WTC11 (cell line): ENCODE measurements around the gene EBNA1BP2. TPM values are rescaled to one million over a fixed set of nuclear protein-coding genes. Genes with fewer than 3 reads are reported as not detected.

Experiments used
- ATAC-seq: fragments of 200-7000 bp; cut with Tn5 transposase; 2 replicates; pipeline ENCODE4 v1.10.0; 2021; ENCODE audit warnings: mild to moderate bottlenecking, moderate library complexity
- CTCF ChIA-PET: fragments of 300-600 bp; sonication (Branson Sonifier 250); formaldehyde crosslinking; loops from one replicate; lab custom pipeline; 2021; ENCODE audit warnings: antibody characterized with exemption; lab: Charles Lee
- POLR2A ChIA-PET: fragments of 350-600 bp; sonication (Branson Sonifier 250); formaldehyde crosslinking; loops from one replicate; lab custom pipeline; 2021; ENCODE audit warnings: antibody characterized with exemption; lab: Charles Lee
- DNase-seq: peaks from one replicate; pipeline ENCODE4 v3.0.0; 2021; ENCODE audit warnings: low spot score
- H3K27ac Mint-ChIP-seq: 2 replicates; pipeline ENCODE4 v1.8.0; 2021; ENCODE audit warnings: mixed read lengths
- H3K27me3 Mint-ChIP-seq: 2 replicates; pipeline ENCODE4 v1.8.0; 2021; ENCODE audit warnings: low read depth, mild to moderate bottlenecking, moderate library complexity, mixed read lengths
- H3K36me3 Mint-ChIP-seq: 2 replicates; pipeline ENCODE4 v1.8.0; 2021; ENCODE audit warnings: mixed read lengths
- H3K4me1 Mint-ChIP-seq: 2 replicates; pipeline ENCODE4 v1.8.0; 2022; ENCODE audit warnings: mixed read lengths
- H3K4me3 Mint-ChIP-seq: 2 replicates; pipeline ENCODE4 v1.8.0; 2021; ENCODE audit warnings: mild to moderate bottlenecking, moderate library complexity, mixed read lengths
- H3K9me3 Mint-ChIP-seq: 2 replicates; pipeline ENCODE4 v1.8.0; 2021; ENCODE audit warnings: mixed read lengths
- AFF4 ChIP-seq: sonication (generic); formaldehyde crosslinking; IDR thresholded peaks from 2 replicates; pipeline ENCODE4 v1.8.1; 2023; ENCODE audit warnings: mild to moderate bottlenecking, missing genetic modification reagents, borderline replicate concordance
- ATF2 ChIP-seq: sonication (generic); formaldehyde crosslinking; IDR thresholded peaks from 2 replicates; pipeline ENCODE4 v1.8.1; 2022; ENCODE audit warnings: low read depth, missing genetic modification reagents, borderline replicate concordance
- CBFB ChIP-seq: sonication (generic); formaldehyde crosslinking; IDR thresholded peaks from 2 replicates; pipeline ENCODE4 v1.8.1; 2022; ENCODE audit warnings: mild to moderate bottlenecking, low read depth, missing genetic modification reagents
- EMX1 ChIP-seq: fragments of 250-450 bp; sonication (Bioruptor Pico); IDR thresholded peaks from 2 replicates; pipeline ENCODE4 v1.8.0; 2021; ENCODE audit warnings: mild to moderate bottlenecking
- FOXK1 ChIP-seq: sonication (generic); formaldehyde crosslinking; IDR thresholded peaks from 2 replicates; pipeline ENCODE4 v1.8.0; 2022; ENCODE audit warnings: mild to moderate bottlenecking, moderate library complexity, missing genetic modification reagents
- GABPB1 ChIP-seq: sonication (generic); formaldehyde crosslinking; IDR thresholded peaks from 2 replicates; pipeline ENCODE4 v1.8.1; 2023; ENCODE audit warnings: mild to moderate bottlenecking, missing genetic modification reagents
- OVOL2 ChIP-seq: fragments of 250-450 bp; sonication (Bioruptor Pico); IDR thresholded peaks from 2 replicates; pipeline ENCODE4 v1.9.0; 2021; ENCODE audit warnings: mild to moderate bottlenecking, borderline replicate concordance
- PRRX2 ChIP-seq: fragments of 250-450 bp; sonication (Bioruptor Pico); IDR thresholded peaks from 2 replicates; pipeline ENCODE4 v1.8.0; 2021; ENCODE audit warnings: mild to moderate bottlenecking
- SMAD3 ChIP-seq: sonication (generic); formaldehyde crosslinking; IDR thresholded peaks from 2 replicates; pipeline ENCODE4 v1.8.0; 2022; ENCODE audit warnings: missing genetic modification reagents, mild to moderate bottlenecking, borderline replicate concordance
- TEAD1 ChIP-seq: sonication (generic); formaldehyde crosslinking; IDR thresholded peaks from 2 replicates; pipeline ENCODE4 v1.8.0; 2022; ENCODE audit warnings: mild to moderate bottlenecking, missing genetic modification reagents
- TP53 ChIP-seq: sonication (generic); formaldehyde crosslinking; IDR thresholded peaks from 2 replicates; pipeline ENCODE4 v1.8.1; 2023; ENCODE audit warnings: mild to moderate bottlenecking, missing genetic modification reagents
- ZNF121 ChIP-seq: sonication (generic); formaldehyde crosslinking; IDR thresholded peaks from 2 replicates; pipeline ENCODE4 v1.8.0; 2023; ENCODE audit warnings: missing genetic modification reagents
- ZNF219 ChIP-seq: sonication (generic); formaldehyde crosslinking; IDR thresholded peaks from 2 replicates; pipeline ENCODE4 v1.8.0; 2023; ENCODE audit warnings: missing genetic modification reagents, mild to moderate bottlenecking, borderline replicate concordance
- ZNF232 ChIP-seq: sonication (generic); formaldehyde crosslinking; IDR thresholded peaks from 2 replicates; pipeline ENCODE4 v1.8.0; 2022; ENCODE audit warnings: mild to moderate bottlenecking, missing genetic modification reagents
- ZNF396 ChIP-seq: fragments of 250-450 bp; sonication (Bioruptor Pico); IDR thresholded peaks from 2 replicates; pipeline ENCODE4 v1.8.0; 2021; ENCODE audit warnings: mild to moderate bottlenecking, moderate library complexity, borderline replicate concordance
- ZSCAN18 ChIP-seq: fragments of 250-450 bp; sonication (Bioruptor Pico); IDR thresholded peaks from 2 replicates; pipeline ENCODE4 v2.1.2; 2022; ENCODE audit warnings: mild to moderate bottlenecking, moderate library complexity
- total RNA-seq: library from RNA; stranded (reverse); gene quantifications from 3 replicates; pipeline ENCODE4 v1.2.3, GENCODE V29; 2021
- TF ChIP-seq, protein P1 (sequence below): sonication (generic); formaldehyde crosslinking; IDR thresholded peaks from 2 replicates; pipeline ENCODE4 v1.8.1; 2023; ENCODE audit warnings: mild to moderate bottlenecking, moderate library complexity, missing genetic modification reagents
- TF ChIP-seq, protein P2 (sequence below): sonication (generic); formaldehyde crosslinking; IDR thresholded peaks from 2 replicates; pipeline ENCODE4 v1.8.0; 2023; ENCODE audit warnings: missing genetic modification reagents, mild to moderate bottlenecking, borderline replicate concordance

Gene EBNA1BP2
- total RNA-seq, 1 experiment from 2014 or later = 93.7 TPM

DNA sequence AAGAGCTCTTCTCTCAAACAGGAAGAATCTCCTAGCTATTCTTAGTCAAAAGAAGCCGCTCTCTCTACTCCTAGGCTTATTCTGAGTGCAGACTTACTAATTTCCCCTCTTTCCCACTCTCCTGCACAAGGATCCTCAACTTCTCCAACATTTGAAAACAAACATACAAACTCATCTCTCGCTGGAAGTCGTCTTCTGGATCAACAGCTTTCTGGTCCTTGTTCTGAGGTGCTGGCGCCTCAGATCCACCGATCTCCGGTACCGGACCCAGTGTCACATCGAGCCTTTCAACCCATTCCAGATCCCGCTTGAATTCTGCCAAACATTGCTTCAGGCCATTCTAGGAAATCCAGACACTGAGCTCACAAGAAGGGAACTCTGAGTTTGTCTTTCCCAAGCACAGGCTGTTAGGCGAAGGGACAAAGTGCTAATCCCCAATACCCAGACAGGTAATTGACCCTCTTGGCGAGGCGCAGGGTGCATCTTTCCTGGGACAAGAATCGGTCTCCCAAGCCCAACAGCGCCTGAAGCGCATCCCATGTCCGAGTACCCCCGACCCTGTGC, 696 bp downstream of the EBNA1BP2 start (continued):
- TF ChIP-seq AFF4 (CRISPR knock-in tag) (no peak), SMAD3 (no peak), TP53 (no peak)
- TF ChIP-seq, protein P1, sequence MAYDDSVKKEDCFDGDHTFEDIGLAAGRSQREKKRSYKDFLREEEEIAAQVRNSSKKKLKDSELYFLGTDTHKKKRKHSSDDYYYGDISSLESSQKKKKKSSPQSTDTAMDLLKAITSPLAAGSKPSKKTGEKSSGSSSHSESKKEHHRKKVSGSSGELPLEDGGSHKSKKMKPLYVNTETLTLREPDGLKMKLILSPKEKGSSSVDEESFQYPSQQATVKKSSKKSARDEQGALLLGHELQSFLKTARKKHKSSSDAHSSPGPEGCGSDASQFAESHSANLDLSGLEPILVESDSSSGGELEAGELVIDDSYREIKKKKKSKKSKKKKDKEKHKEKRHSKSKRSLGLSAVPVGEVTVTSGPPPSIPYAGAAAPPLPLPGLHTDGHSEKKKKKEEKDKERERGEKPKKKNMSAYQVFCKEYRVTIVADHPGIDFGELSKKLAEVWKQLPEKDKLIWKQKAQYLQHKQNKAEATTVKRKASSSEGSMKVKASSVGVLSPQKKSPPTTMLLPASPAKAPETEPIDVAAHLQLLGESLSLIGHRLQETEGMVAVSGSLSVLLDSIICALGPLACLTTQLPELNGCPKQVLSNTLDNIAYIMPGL (CRISPR knock-in tag) = no peak

- Mint-ChIP-seq H3K4me1 (peaks cover 2% of the 10 kb centered on the region; the same call in 1 of the 2 replicates), H3K27me3 (no peaks in the 10 kb centered on the region), H3K4me3 (no peak overlapping the region), H3K36me3 (peaks cover 70% of the 10 kb centered on the region), H3K9me3 (peaks cover 14% of the 10 kb centered on the region), H3K27ac (no peak overlapping the region)
- ChIA-PET CTCF (no interaction called here), POLR2A (no interaction called here)
- DNase-seq (no peak), ATAC-seq (no peak)
- no peak for TF ChIP-seq OVOL2 (CRISPR knock-in tag)
- TF ChIP-seq ZNF219 (CRISPR knock-in tag) = no peak
- no peak for TF ChIP-seq PRRX2
- TF ChIP-seq ZNF396 (CRISPR knock-in tag) = no peak
- TF ChIP-seq, protein P2, sequence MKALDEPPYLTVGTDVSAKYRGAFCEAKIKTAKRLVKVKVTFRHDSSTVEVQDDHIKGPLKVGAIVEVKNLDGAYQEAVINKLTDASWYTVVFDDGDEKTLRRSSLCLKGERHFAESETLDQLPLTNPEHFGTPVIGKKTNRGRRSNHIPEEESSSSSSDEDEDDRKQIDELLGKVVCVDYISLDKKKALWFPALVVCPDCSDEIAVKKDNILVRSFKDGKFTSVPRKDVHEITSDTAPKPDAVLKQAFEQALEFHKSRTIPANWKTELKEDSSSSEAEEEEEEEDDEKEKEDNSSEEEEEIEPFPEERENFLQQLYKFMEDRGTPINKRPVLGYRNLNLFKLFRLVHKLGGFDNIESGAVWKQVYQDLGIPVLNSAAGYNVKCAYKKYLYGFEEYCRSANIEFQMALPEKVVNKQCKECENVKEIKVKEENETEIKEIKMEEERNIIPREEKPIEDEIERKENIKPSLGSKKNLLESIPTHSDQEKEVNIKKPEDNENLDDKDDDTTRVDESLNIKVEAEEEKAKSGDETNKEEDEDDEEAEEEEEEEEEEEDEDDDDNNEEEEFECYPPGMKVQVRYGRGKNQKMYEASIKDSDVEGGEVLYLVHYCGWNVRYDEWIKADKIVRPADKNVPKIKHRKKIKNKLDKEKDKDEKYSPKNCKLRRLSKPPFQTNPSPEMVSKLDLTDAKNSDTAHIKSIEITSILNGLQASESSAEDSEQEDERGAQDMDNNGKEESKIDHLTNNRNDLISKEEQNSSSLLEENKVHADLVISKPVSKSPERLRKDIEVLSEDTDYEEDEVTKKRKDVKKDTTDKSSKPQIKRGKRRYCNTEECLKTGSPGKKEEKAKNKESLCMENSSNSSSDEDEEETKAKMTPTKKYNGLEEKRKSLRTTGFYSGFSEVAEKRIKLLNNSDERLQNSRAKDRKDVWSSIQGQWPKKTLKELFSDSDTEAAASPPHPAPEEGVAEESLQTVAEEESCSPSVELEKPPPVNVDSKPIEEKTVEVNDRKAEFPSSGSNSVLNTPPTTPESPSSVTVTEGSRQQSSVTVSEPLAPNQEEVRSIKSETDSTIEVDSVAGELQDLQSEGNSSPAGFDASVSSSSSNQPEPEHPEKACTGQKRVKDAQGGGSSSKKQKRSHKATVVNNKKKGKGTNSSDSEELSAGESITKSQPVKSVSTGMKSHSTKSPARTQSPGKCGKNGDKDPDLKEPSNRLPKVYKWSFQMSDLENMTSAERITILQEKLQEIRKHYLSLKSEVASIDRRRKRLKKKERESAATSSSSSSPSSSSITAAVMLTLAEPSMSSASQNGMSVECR = no peak
- TF ChIP-seq EMX1 (CRISPR knock-in tag) = no peak
- TF ChIP-seq ATF2 (CRISPR knock-in tag) = no peak
- TF ChIP-seq GABPB1 (CRISPR knock-in tag) = no peak
- no peak for TF ChIP-seq FOXK1 (CRISPR knock-in tag)
- no peak for TF ChIP-seq ZSCAN18 (CRISPR knock-in tag)
- no peak for TF ChIP-seq ZNF121 (CRISPR knock-in tag)
- TF ChIP-seq CBFB (CRISPR knock-in tag) = no peak
- TF ChIP-seq TEAD1 (CRISPR knock-in tag) = no peak
- TF ChIP-seq AFF4 (CRISPR knock-in tag) = no peak
- no peak for TF ChIP-seq TP53
- TF ChIP-seq ZNF232 (CRISPR knock-in tag) = no peak
Measured at GRCh38 chr1:43165765-43166164, 6.3 kb downstream of the EBNA1BP2 start.
